Erythroblast (primary cell): Measurements from ENCODE around the gene ZBTB1.

Source experiments
- GATA1 ChIP-seq: IDR thresholded peaks from 2 replicates; pipeline ENCODE4 v1.6.1; 2011; ENCODE audit warnings: low read depth, mild to moderate bottlenecking, control low read depth, low read length, moderate library complexity
- POLR2A ChIP-seq: IDR thresholded peaks from 2 replicates; pipeline ENCODE4 v1.6.1; 2011; ENCODE audit warnings: mild to moderate bottlenecking, low read length

DNA sequence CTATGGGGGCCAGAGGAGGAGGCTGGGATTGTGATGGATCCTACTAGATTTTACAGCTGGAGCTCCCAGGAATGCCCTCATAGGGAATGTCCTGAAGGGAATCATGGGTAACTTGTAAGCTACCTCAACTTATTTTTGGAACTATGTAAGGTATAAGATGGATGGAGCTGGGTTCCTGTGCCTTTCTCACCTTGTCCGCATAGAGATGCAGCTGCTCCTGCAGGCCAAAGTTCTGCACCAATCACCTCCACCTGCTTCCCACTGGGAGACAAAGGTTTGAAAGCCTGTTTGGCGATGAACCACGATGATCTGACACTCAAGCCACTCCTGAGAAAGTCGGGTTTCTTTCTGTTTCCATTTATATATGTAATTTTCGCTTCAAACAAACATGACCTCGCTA lies 39.9 kb upstream of the ZBTB1 start:
- TF ChIP-seq POLR2A (no peak), GATA1 (no peak)
